Mucosa of descending colon (tissue), 3 donors: ENCODE results near the gene IL5. TPM values are rescaled to one million over a fixed set of nuclear protein-coding genes. Genes with fewer than 3 reads are reported as not detected.
"Not testable (repeated sequence)": the region's sequence is repeated elsewhere in the genome, so short reads cannot be mapped to it uniquely, and the experiment has no call there.

Source experiments
- ATAC-seq: fragments of 200-7000 bp; cut with Tn5 transposase; one replicate; pipeline ENCODE4 v1.9.1; 2020; ENCODE audit warnings: mild to moderate bottlenecking, moderate library complexity
- DNase-seq, 3 donors: peaks; one replicate each; pipeline ENCODE4 v3.0.0-alpha.2; 2020
- H3K36me3 ChIP-seq: fragments of 200-600 bp; one replicate; pipeline ENCODE4 v1.8.0; 2021; ENCODE audit warnings: low read depth, mild to moderate bottlenecking
- H3K4me1 ChIP-seq: fragments of 200-600 bp; one replicate; pipeline ENCODE4 v1.8.0; 2021; ENCODE audit warnings: low read depth, mild to moderate bottlenecking
- H3K4me3 ChIP-seq: fragments of 200-600 bp; one replicate; pipeline ENCODE4 v1.8.0; 2021; ENCODE audit warnings: mild to moderate bottlenecking
- H3K9me3 ChIP-seq: fragments of 200-600 bp; one replicate; pipeline ENCODE4 v1.8.0; 2021; ENCODE audit warnings: mild to moderate bottlenecking
- intact Hi-C, 2 donors: fragments of 100-400 bp; cut with DNase I in 1 of 2; cut with micrococcal nuclease in 1 of 2; formaldehyde crosslinking; loops; one replicate each; pipeline versions ENCODE4 v1.11.0 to v1.11.1; 2022; cut with DNase I, micrococcal nuclease
- long read RNA-seq, 2 donors: library from polyadenylated mRNA; unstranded; transcript quantifications; one replicate each; pipeline ENCODE4 v2.0.0, GENCODE V29; 2019 to 2021
- total RNA-seq, 3 donors: library from RNA; stranded (reverse); fragmentation: NEBNext Ultra II Directional in 2 of 3; extraction: Animal tissue kit (Norgen Biotek cat#: 25700) in 2 of 3; gene quantifications; one replicate each; pipeline versions ENCODE4 v1.2.1 to v1.2.4, GENCODE V29; 2021 to 2023
- TF ChIP-seq, protein P1 (sequence below): fragments of 200-600 bp; IDR thresholded peaks from one replicate; pipeline ENCODE4 v1.8.0; 2022; ENCODE audit warnings: antibody characterized with exemption, mild to moderate bottlenecking
- donor health status: DM: no; HTN: no; CAD: no; lungs with moderate emphysema.
- donor health status: DM: no; HTN: no; CAD: no.
- donor health status: DM: no; HTN: yes; CAD: no.

Gene IL5
- total RNA-seq: not detected
- long read RNA-seq, donor 1: 0 reads
- long read RNA-seq, donor 2: 0 reads

DNA sequence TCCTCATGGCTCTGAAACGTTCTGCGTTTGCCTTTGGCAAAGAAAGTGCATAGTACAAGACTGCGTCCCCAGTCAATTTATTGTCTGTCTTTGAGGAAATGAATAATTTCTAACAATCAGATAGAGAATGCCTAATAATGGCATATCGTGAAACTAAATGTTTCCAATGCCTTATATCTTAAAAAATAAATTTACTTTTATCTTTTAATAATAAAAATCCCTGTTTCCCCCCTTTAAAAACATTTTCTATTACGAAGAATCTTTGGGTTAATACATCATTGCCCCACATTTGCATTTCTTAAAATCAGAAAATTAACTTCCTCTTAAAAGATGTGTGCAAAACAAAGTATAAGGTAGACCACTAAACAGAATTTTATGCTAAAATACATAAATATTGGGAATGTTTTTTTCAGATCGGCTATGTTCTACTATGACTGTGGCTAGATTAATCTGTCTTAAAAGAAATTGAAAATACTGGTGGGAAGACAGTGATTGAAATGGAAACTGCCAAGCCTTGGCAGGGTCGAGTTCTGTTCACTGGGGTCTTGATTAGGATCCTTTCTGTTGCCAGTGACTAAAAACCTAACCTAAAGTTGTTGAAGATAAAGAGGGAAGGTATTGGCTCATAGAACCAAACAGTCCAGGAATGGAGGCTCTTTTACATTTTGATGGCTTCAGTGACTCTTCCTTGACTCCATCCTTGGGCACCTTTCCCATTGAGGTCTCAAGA lies at the start of gene IL5:
Gene IL5, minus strand, starts transcription at position 51 of the 730 bp plus-strand sequence. Its CDS starts 44 bp downstream, at position 7.
- ATAC-seq (no peak), DNase-seq (no peak)
- Histone ChIP-seq H3K36me3 (no peaks in the 10 kb centered on the region), H3K4me3 (no peak within 1 kb of the TSS), H3K4me1 (no peaks in the 10 kb centered on the region), H3K9me3 (no peaks in the 10 kb centered on the region)
- intact Hi-C loops: no loop called here
- TF ChIP-seq, protein P1, sequence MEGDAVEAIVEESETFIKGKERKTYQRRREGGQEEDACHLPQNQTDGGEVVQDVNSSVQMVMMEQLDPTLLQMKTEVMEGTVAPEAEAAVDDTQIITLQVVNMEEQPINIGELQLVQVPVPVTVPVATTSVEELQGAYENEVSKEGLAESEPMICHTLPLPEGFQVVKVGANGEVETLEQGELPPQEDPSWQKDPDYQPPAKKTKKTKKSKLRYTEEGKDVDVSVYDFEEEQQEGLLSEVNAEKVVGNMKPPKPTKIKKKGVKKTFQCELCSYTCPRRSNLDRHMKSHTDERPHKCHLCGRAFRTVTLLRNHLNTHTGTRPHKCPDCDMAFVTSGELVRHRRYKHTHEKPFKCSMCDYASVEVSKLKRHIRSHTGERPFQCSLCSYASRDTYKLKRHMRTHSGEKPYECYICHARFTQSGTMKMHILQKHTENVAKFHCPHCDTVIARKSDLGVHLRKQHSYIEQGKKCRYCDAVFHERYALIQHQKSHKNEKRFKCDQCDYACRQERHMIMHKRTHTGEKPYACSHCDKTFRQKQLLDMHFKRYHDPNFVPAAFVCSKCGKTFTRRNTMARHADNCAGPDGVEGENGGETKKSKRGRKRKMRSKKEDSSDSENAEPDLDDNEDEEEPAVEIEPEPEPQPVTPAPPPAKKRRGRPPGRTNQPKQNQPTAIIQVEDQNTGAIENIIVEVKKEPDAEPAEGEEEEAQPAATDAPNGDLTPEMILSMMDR: no peak

DNA sequence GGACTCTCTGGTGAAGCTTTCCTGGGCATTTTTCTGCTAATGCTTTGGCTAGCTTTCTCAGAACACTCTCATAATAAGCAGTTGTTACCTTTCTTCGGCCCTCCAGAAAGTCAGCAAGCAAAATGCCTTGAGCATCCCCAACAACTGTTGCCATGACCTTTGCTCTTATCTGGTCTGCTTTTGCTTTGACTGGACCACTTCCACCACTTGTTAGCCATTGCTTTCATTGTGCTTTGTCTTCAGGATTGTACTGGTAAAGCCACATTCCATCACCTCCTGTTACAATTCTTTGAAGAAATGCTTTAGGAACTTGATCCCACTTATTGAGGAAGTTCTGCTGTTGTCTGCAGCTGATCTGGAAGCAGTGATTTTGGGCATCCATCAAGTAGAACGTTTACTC lies 49.2 kb upstream of the IL5 start:
- intact Hi-C loops: no loop called here
- DNase-seq (no peak), ATAC-seq (no peak)
- TF ChIP-seq, protein P1: no peak
- Histone ChIP-seq H3K4me1 (no peaks in the 10 kb centered on the region), H3K36me3 (no peaks in the 10 kb centered on the region), H3K4me3 (no peak overlapping the region), H3K9me3 (no peaks in the 10 kb centered on the region)

DNA sequence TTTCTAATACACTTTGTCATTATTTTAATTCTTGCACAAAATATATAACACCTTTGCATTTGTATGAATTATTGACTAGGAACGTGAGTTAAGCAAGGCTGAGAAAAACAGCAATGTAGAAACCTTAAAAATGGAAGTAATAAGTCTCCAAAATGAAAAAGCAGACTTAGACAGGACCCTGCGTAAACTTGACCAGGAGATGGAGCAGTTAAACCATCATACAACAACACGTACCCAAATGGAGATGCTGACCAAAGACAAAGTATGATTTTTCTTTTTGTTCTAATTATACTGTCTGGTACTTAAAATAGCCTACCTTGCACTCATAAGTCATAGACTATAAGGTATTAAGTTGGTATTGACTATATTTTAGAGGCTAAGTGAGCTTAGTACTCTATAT lies 47.8 kb upstream of the IL5 start:
- no peaks in the 10 kb centered on the region for H3K36me3 ChIP-seq
- DNase-seq: no peak
- TF ChIP-seq, protein P1: no peak
- no peak for ATAC-seq
- no peaks in the 10 kb centered on the region for H3K4me1 ChIP-seq
- H3K9me3 ChIP-seq: no peaks in the 10 kb centered on the region
- intact Hi-C loops: no loop called here
- no peak overlapping the region for H3K4me3 ChIP-seq

DNA sequence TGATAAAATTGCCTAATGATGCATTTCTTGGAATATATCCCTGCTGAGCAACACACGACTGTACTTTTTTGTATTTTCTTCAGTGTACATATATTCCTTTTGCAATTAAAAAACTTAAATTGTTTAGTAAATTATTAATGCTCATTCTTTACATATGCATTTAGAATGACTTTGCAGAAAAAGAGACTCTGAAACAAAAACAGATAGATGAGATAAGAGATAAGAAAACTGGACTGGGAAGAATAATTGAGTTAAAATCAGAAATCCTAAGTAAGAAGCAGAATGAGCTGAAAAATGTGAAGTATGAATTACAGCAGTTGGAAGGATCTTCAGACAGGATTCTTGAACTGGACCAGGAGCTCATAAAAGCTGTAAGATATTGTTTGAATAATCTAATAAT lies 46.1 kb upstream of the IL5 start:
- H3K4me3 ChIP-seq: no peak overlapping the region
- TF ChIP-seq, protein P1: no peak
- H3K4me1 ChIP-seq: no peaks in the 10 kb centered on the region
- no peak for ATAC-seq
- intact Hi-C loops: no loop called here
- no peak for DNase-seq
- no peaks in the 10 kb centered on the region for H3K36me3 ChIP-seq
- no peaks in the 10 kb centered on the region for H3K9me3 ChIP-seq

DNA sequence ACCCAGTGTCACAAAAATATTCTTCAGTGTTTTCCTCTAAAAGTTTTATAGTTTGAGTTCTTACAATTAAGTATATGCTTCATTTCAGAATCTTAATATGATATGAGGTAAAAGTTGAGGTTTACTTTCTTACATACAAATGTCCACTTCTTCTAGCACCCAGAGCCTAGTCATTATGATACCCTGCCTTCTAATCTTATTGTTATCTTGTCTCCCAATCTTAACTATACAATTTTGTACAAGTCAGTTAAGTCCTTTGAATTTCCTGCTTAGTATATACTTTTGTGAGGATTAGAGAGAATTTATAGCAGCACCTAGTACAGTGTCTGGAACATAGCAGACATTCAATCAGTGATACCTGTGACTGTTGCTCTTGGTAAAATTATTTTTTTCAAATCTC lies 42.7 kb upstream of the IL5 start:
- no peak for DNase-seq
- no peaks in the 10 kb centered on the region for H3K4me1 ChIP-seq
- TF ChIP-seq, protein P1: no peak
- ATAC-seq: no peak
- peaks cover 10% of the 10 kb centered on the region for H3K36me3 ChIP-seq
- intact Hi-C loops: no loop called here
- no peaks in the 10 kb centered on the region for H3K9me3 ChIP-seq
- no peak overlapping the region for H3K4me3 ChIP-seq

DNA sequence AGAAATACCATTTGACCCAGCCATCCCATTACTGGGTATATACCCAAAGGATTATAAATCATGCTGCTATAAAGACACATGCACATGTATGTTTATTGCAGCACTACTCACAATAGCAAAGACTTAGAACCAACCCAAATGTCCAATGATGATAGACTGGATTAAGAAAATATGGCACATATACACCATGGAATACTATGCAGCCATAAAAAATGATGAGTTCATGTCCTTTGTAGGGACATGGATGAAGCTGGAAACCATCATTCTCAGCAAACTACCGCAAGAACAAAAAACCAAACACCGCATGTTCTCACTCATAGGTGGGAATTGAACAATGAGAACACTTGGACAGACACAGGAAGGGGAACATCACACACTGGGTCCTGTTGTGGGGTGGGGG lies 41.2 kb upstream of the IL5 start:
- H3K36me3 ChIP-seq: peaks cover 10% of the 10 kb centered on the region
- intact Hi-C loops, H3K4me1 ChIP-seq, H3K9me3 ChIP-seq, ATAC-seq, DNase-seq, H3K4me3 ChIP-seq: not testable (repeated sequence)
